ENCODE measurements around the gene SPACA4.

Gene SPACA4

GRCh38 chr19:48598996-48599700, 7.4 kb upstream of the SPACA4 start:
- no peak for DNase-seq

- DNase-seq = no peak
Measured at GRCh38 chr19:48600679-48601417, 5.7 kb upstream of the SPACA4 start.

GRCh38 chr19:48603001-48603400, 3.5 kb upstream of the SPACA4 start:
- no peak for DNase-seq

- DNase-seq = no peak
Measured at GRCh38 chr19:48603449-48603848, 3.1 kb upstream of the SPACA4 start.

GRCh38 chr19:48603850-48604249, 2.7 kb upstream of the SPACA4 start:
- DNase-seq = no peak

GRCh38 chr19:48607359-48607755, 815 bp downstream of the SPACA4 start:
- no peak for DNase-seq

- peak; percentile 68 for DNase-seq
Measured at GRCh38 chr19:48608798-48609263, 2.3 kb downstream of the SPACA4 start.

- no peak for DNase-seq
Measured at GRCh38 chr19:48609571-48610108, 3.1 kb downstream of the SPACA4 start.

GRCh38 chr19:48611872-48612271, 5.3 kb downstream of the SPACA4 start:
- DNase-seq = no peak

GRCh38 chr19:48613024-48613851, 6.7 kb downstream of the SPACA4 start:
- DNase-seq = no peak

GRCh38 chr19:48613852-48614435, 7.4 kb downstream of the SPACA4 start:
- DNase-seq = no peak

- DNase-seq = peak; percentile 35
Measured at GRCh38 chr19:48614436-48615230, 8.1 kb downstream of the SPACA4 start, which contains the start of gene FAM83E. FAM83E (minus strand) TSS chr19:48615076; CDS start chr19:48613372, 1,704 bp downstream.

GRCh38 chr19:48615231-48616040, 8.9 kb downstream of the SPACA4 start:
- no peak for DNase-seq

- DNase-seq = no peak
Measured at GRCh38 chr19:48616041-48616436, 9.5 kb downstream of the SPACA4 start.

- DNase-seq = no peak
Measured at GRCh38 chr19:48616491-48617056, 10.0 kb downstream of the SPACA4 start.

GRCh38 chr19:48617146-48617937, 10.8 kb downstream of the SPACA4 start:
- DNase-seq = no peak

- no peak for DNase-seq
Measured at GRCh38 chr19:48618278-48618915, 11.9 kb downstream of the SPACA4 start.

- peak; percentile 97 for DNase-seq
Measured at GRCh38 chr19:48618916-48619691, 12.6 kb downstream of the SPACA4 start, which contains the start of the genes RPL18 and SPHK2. RPL18 (minus strand) TSS chr19:48619178; CDS start chr19:48619143, 35 bp downstream. SPHK2 (plus strand) TSS chr19:48619506; CDS start chr19:48620515, 1,009 bp downstream.
